ENCODE data around the gene COG4.
"Not testable (repeated sequence)": the region's sequence is repeated elsewhere in the genome, so short reads cannot be mapped to it uniquely, and the experiment has no call there.

The COG4 gene

DNA sequence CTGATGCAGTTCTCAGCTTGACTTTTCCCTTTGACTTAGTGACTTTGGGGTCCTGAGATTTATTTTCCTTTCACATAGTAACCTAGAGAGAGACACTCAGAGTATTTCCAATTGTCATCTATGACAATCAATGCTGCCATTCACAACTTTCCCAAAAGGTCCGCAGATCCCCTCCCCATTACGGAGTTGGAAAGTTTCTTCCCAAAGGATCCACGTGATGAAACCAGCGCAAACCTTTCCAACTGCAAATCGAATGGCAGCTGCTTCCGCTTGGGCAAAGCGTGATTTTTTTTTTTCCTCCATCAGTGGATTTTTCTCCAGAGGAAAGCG, 69.5 kb downstream of the COG4 start:
- no peak for DNase-seq

DNA sequence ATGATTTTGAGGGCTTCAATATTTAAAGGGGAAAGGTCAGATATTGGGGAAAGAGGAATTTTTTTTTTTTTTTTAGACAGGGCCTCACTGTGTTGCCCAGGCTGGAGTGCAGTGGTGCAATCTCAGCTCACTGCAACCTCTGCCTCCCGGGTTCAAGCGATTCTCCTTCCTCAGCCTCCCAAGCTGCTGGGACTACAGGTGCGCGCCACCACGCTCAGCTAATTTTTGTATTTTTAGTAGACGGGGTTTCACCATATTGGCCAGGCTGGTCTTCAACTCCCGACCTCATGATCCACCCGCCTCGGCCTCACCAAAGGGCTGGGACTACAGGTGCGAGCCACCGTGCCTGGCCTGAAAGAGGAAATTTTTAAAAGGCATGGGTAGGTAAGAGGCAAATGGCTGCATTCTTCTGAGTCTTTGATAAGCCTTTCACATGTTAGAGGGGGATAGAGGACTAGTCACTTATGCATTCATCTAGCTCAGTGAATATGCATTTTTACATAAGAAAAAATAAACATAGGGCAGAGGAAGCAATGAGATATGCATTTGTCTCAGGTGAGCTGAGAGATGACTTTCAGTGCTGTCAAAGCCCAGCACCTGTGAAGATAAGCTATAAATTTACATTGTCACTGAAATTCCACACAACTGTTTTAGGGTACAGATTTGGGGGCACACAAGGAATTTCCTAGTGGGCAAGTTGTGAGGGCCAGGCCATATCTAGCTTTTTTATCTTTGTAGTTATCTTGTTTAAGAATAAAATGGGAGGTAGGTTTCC, 70.0 kb downstream of the COG4 start:
- DNase-seq: no peak

GRCh38 chr16:70451004-70451340, 72.4 kb downstream of the COG4 start:
- not testable (repeated sequence) for DNase-seq

GRCh38 chr16:70450142-70451003, 73.0 kb downstream of the COG4 start:
- not testable (repeated sequence) for DNase-seq

DNA sequence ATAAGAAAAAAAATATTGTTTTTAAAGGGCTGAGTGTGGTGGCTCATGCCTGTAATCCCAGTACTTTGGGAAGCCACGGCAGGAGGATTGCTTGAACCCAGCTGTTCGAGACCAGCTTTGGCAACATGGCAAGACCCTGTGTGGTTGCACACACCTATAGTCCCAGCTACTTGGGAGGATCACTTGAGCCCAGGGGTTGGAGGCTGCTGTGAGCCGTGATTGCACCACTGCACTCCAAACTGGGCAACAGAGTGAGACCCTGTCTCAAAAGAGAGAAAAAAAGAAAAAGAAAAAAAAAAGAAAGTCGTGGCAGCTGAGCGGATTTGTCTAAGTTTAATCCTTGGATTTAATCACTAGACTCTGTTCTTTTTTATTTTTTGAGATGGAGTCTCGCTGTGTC, 75.3 kb downstream of the COG4 start:
- no peak for DNase-seq

DNA sequence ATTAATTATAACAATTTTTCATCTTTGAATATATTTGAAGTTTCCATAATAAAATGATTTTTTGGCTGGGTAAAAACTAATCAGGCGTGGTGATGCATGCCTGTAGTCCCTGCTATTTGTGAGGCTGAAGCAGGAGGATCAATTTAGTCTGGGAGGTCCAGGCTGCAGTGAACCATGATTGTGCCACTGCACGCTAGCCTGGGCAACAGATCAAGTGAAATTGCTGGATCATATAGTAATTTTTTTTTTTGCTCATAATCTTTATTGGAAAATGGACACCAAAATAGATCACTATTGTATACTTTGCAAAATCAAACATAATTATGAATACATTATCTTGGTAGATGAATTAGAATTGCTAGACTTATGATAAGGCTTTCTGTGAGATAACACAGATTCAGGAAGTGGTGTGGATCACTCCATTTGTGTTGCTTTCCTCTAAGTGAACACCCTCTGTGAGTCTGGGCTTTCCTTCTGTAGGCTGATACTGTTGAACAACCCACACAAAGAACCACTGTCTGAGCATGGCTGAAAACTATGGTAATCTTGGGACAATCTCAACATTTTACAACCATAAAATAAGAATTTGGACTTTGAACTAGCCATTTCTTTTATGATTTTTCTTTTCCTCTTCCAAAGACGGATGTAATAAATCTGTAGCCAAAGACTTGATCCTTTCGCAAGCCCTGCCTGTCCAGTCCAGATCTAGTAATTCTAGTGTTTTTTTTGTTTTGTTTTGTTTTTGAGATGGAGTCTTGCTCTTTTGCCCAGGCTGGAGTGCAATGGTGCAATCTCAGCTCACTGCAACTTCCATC, 78.9 kb downstream of the COG4 start:
- no peak for DNase-seq

GRCh38 chr16:70442344-70442743, 81.0 kb downstream of the COG4 start:
- no peak for DNase-seq

- DNase-seq: no peak
These were observed 81.9 kb downstream of the COG4 start for GRCh38 chr16:70441406-70441990.

GRCh38 chr16:70440009-70440692, 83.2 kb downstream of the COG4 start:
- DNase-seq: no peak

DNA sequence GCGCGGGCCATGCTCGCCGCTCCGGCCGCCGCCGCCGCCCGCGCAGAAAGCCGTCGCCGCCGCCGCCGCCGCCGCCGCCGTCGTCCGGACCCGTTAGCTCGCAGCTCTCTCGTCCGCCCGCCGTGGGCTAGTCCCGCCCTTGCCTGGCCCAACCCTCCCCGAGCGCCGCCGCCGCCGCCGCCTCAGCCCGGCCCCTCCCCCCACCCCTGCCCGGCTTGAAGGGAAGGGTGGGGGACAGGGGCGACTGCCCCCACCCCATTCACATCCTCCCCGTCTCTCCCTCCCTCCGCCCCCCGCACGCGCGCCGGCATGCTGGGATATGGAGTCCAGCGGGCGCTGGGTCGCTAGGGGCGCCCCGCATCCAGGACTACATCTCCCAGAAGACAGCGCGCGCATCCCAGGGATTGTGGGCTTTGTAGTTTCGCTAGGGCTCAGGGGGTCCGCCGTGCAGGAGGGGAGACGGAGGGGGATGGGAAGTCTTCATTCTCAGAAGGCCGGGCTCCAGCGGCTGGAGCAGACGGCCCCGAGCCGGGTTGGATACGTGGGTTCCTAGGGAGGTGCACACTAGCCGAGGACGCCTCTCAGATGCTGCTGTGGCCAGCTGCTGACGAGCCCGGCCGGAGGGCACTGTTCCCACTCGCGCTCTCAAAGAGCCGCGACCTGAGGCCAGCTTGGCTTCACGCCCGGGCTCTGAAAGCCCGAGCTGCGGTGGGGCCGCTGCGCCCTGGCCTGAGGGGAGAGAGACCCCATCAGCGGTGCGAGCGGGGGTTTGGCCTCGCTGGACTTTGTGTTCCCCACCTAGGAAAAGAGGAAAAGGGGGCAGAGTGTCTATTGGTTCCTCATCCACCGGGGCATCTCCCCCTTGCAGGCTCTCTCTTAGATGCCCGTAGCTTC, 84.1 kb downstream of the COG4 start, which contains the start of gene ST3GAL2:
Gene ST3GAL2 (minus strand): TSS at position 132 of the 894 bp plus-strand sequence. CDS start 40,570 bp downstream, outside the sequence.
- DNase-seq: peak; percentile 86 to 89

DNA sequence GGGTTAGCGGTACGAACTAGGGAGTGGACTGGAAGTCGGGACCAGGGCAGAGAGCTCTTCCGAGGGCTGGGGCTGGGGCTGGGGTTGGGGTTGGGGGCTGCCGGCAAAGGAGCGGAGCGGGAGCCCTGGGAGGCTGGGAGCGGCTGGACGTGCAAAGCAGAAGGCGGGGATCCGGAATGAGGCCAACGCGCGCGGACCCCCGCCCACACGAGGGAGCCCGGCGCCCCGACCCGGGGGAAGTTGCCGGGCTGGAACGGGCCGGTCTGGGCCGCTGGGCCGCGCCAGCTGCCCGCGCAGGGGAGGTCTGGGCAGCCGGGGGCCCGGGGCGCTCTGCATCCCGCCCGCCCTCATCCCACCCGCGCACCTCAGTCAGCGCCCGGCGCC, 84.8 kb downstream of the COG4 start:
- peak in 1 of 2 experiments; percentile 15 for DNase-seq

- DNase-seq: no peak
These were observed 85.5 kb downstream of the COG4 start for GRCh38 chr16:70437582-70438557.

GRCh38 chr16:70437017-70437581, 86.3 kb downstream of the COG4 start:
- DNase-seq: no peak

GRCh38 chr16:70434484-70435260, 88.7 kb downstream of the COG4 start:
- DNase-seq: no peak

DNA sequence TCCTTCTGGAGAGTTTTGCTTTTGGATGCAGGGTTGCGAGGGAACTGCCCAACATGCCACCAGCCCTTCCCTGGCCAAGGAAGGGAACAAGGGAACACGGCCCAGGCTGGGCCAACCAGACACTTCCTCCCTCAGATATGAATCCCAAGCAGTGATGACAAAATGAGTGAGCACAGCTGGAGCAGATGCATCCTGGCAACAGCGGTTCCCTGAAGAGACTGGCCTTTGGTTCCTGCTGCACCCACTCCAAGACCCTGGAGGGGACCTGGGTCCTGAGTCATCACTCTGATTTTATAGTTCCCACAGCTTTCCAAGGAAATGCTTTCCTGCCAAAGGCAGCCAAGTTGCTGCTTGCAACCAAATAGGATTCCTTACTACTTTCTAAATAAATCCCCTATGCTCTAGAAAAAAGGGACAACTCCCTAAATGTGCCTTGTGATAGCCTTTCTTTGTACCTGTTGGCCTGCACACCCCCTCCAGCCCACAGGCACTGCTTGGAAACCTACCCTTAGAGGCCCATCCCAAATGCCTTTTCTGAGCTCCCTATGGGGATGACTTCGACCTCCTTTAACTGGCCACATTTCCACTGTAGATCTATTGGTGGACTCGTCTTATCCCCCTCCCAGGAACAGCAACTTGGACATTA, 89.8 kb downstream of the COG4 start:
- DNase-seq: no peak

DNA sequence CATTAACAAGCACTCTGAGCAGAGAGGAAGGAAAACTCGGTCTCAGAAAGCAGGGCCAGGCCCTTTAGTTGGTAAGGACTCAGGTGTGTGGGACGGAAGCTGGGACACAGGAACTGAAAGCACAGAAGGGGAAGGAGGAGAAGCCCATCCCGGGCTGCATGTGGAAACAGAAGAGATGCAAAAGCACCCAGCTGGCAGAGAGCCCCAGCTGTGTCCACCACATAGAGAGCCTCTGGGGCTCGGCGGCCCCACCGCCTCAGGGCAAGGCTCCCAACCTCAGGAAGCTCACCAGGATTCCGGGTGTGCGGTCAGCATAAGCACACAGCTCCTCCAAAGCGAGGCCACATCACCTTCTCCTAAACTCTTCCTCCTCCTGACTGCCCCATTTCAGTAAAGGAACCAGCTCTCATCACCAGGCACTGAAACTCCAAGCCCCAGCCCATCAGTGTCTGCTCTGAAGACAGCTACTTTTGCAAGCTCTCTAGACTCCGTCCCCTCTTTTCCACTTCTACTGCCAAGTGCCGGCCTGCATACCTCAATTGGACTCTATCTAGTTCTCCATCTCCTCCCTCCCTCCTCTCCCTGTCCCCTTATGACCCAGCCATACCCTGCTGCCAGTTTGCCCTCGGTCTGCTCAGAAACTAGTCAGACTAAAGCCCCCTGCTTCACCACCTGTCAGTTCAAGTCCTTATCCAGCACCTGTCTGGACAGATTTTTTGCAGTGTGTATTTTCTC, 90.5 kb downstream of the COG4 start:
- no peak for DNase-seq

- no peak for DNase-seq
These were observed 91.0 kb downstream of the COG4 start for GRCh38 chr16:70432356-70432722.

All from NCI-H1930 (cell line).